ENCODE data around the gene CFL2.
"Not testable (repeated sequence)": the region's sequence is repeated elsewhere in the genome, so short reads cannot be mapped to it uniquely, and the experiment has no call there.

The CFL2 gene

DNA sequence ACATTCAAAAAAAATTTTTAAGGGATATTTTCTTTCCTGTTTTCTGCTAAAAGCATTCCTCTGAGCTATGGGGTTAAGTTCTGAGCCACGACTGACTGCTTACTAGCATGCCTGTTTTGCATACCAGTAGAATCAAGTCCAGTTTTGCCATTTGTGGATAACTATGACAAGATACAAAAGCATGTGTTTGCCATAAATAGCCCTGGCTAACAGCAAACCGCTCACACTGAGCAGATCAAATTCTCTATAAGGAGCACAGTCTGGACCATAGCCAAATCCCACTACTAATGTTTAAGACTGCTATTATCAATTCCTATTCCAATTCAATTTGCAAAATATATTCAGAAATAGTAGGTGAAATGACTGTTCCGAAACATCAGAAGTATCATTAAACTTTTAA is 3.2 kb downstream of the CFL2 start:
- DNase-seq, result no peak

GRCh38 chr14:34710744-34711143 is 3.6 kb downstream of the CFL2 start:
- no peak for DNase-seq

GRCh38 chr14:34710006-34710405 is 4.4 kb downstream of the CFL2 start:
- no peak for DNase-seq

GRCh38 chr14:34707722-34708121 is 6.7 kb downstream of the CFL2 start:
- no peak for DNase-seq

DNA sequence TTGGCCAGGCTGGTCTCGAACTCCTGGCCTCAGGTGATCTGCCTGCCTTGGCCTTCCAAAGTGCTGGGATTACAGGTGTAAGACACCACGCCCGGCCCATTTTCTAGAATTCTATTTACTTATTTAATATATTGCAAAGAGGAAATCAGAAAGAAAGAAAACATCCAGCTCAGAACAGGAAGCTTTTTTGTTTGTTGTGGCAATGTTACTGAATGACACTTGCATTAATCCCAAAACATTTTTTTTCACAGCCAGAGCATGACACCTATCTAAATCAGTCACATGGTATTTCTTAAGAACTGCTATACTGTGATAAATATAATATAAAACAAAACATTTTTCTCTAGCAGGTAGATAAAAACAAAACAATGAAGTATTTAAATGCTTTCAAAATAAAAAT is 12.6 kb downstream of the CFL2 start:
- no peak for DNase-seq

DNA sequence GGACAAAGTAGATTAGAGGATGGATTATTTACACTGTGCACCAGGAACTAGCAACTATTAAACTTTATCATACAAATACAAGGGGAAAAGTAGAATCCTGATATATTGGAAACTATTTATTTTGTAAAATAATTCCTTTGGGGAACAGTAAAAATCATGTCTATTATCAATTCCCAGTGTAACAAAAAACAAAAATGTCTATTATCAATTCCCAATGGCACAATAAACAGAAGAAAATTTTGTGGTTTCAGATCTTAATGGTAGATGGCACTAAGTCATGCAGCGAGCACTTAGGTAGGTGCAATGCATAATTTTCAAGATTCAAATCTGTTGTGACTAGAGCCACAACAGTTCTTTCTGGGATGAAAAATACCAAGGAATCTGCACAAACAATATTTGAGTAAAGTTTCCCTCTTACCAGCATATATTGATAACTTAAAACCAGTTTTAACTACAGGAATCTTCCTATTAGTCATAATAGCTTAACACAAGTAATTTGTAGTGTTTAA is 13.7 kb downstream of the CFL2 start:
- DNase-seq, result no peak

DNA sequence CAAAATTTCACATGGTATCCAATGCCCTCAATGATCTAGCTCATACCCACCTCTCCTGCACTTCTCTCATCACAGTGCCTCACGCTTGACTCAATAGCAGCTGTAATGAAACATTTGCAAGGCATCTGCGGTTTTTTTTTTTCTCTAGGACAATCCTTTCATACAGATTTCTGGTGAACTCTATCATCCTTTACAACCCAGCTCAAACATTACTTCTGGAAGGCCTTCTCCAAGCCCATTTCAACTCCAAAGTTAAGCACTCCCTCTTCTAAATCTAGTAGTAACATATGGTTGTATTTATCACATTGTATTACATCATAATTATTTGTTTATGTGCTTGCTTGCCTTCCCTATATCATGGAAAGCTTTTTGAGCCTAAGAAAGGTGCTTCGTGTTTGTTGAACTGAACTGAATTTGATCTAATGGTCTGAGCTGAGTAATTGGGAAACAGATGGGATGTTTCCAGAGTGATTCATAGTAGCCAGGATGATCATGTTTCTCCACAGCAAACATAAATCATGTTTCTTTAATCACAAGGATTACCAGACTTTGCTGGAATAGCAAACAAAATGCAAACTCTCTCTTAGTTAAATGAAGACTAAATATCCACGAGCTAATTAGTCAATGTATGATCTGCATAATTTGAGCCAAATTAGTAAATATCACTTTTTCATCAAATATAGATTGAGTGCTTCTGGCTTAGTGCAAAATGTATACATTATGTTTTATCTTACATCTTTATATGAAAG is 14.3 kb downstream of the CFL2 start:
- DNase-seq, result no peak

GRCh38 chr14:34694216-34694615 is 20.2 kb downstream of the CFL2 start:
- DNase-seq, result not testable (repeated sequence)

DNA sequence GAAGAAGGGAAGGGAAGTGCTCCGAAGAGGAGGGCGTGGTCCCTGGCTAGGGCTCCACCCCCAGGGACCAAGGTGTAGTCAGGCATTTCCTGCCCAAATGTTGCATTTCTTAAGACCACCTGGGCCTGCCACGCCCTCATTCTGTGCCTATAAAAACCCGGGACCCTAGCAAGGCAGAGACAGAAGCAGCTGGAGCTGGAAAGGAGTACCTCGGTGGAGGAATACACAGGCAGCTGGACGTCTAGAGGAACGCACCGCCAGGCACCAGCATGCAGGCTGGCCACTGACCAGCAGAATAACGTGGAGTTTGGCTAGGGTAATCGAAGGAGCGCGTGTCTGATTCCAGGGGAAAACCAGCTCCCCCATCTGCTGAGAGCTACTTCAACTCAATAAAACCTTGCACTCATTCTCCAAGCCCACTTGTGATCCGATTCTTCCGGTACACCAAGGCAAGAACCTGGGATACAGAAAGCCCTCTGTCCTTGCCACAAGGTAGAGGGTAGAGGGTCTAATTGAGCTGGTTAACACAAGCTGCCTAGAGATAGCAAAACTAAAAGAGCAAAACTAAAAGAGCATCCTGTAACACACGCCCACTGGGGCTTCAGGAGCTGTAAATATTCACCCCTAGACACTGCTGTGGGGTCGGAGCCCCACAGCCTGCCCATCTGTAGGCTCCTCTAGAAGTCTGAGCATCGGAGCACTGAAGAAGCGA is 21.0 kb downstream of the CFL2 start:
- no peak for DNase-seq

DNA sequence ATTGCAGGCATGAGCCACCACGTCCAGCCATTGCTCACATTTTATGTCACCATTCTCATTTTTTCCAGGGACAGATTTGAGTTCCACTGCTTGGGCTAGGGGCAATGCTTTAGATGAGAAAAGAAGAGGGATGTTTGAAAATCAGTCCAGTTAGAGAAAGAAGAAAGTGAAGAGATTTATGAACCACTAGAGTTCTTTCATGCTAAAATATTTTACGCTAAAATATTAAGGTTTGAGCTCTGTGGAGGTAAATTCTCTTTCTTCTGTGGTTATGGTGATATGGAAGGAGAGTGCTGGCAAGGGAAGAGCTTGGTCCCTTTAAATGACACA is 21.5 kb downstream of the CFL2 start:
- no peak for DNase-seq

GRCh38 chr14:34692348-34692747 is 22.0 kb downstream of the CFL2 start:
- DNase-seq, result no peak

- DNase-seq, result no peak
Measured at GRCh38 chr14:34691206-34691605, 23.2 kb downstream of the CFL2 start.

DNA sequence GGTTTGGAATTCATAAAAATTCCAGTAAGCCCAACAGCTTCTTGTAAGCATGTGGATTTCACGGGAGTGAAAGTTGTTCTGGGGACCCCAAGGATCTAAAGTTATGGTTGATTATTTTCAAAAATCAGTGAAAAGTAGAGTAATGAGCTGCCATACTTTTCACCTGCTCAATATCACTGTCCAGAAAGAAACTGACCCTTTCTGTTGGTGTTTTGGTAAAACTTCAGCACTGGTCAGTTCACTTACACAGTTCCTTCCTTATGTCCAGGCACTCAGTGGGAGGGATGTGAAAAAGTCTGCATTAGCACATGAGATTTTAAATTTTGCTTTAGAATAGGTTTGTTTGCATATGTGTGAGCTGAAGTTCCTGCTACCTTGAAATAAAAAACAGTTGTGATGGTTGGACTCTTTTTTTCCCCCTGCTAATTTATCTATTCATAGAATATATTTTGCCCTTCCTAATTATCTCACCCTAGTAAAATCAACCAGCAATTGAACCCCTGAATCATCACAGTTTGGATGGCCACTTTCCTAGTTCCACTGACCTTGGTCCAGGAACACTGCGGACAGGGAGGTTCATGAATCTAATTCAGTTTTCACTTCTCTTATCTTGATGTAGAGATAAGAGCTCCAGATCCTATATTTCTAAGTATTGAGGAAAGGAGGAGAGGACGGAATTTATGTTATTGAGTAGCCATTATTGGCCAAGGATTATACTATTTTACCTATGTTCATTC is 25.8 kb downstream of the CFL2 start:
- no peak for DNase-seq

DNA sequence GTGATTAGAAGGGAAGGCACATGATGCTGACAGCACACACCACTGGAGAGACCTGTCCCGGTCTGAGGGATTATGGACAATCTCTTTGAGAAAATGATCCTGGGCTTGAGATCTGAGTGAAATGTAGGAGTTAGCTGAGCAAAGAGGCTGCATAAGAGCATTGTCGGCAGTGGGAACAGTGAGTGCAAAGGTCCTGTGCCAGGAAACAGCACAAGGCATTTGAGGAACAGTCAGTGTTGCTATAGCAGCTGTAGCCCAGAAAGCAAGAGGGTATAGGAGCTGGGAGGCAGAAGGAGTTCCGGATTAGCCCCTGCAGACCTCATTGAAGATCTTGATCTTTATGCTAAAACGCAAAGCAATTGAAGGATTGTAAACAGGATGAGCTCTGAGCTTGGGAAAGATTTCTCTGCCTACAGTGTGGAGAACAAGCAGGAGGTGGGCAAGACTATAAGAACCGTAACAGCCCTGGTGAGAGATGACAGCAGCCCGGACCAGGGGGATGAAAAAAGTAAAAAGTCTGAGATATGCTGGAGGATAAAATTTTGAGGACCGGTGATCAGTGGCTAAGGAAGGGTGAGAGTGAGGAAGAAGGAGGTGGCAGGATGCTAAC is 28.5 kb downstream of the CFL2 start:
- no peak for DNase-seq

DNA sequence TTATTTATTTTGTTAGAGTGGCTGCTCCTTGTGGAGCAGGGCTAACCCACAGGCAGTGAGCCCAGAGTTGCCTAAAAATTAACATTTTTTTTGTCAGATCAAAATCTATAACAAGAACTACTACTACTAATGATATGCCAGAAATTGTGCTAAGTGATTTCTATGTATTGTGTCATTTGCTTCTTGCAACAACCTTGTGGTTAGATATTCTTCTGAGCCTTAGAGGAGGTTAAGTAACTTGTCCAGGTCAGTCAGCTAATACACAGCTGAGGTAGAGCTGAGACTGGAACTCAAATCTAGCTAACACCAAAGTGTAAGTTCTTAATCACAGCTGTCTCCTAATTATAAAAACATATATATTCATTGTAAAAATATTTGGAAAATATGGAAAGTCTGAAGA is 29.8 kb downstream of the CFL2 start:
- DNase-seq, result no peak

GRCh38 chr14:34682787-34683321 is 31.5 kb downstream of the CFL2 start:
- DNase-seq, result no peak

- no peak for DNase-seq
Measured at GRCh38 chr14:34680806-34681479, 33.5 kb downstream of the CFL2 start.

GRCh38 chr14:34678735-34679134 is 35.7 kb downstream of the CFL2 start:
- DNase-seq, result no peak

DNA sequence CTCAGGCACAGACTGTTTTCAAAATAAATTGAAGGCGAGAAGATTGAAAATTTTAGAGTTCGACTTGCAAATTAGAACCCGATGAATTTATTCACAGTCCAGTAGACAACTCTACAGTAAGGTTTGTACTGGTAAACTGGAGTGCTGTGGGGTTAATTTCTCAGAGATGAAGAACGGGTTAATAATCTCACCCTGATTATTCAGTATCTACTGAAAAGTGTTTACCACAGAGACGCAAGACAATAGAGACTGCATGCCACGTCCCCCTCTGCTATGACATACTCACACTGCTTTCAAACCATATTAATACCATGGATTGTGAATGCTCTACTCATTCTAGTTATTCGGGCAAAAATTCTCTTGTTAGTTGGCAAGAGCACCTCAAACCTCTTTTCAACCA is 36.1 kb downstream of the CFL2 start:
- DNase-seq, result no peak

DNA sequence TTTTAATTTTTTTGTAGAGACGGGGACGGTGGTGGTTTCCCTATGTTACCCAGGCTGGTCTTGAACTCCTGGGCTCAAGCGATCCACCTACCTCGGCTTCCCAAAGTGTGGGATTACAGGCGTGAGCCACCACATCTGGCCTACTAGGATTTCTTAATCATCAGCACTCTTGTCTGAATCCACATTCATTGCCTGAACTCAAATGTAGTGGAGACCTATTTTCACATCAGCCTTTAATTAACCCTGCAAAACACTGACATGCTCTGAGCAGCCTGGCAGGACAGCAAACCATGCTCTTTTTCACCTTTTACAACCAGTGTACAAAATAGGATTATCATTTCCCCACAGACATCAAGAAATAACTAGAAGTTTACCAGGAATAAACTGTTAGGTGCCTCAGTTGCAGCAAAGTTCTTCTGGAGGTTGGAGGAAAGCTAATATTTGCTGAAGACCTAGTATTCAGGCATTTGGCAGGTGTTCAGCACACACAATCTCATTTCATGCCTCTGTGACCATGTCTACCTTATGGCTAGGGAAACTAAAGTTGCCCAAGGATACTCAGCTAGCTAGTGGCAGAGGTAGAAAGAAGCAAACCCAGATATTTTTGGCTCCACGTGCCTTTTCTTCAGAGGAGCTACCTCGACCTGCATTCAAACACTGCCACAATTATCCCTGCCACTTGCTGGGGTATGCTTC is 37.7 kb downstream of the CFL2 start:
- DNase-seq, result no peak

DNA sequence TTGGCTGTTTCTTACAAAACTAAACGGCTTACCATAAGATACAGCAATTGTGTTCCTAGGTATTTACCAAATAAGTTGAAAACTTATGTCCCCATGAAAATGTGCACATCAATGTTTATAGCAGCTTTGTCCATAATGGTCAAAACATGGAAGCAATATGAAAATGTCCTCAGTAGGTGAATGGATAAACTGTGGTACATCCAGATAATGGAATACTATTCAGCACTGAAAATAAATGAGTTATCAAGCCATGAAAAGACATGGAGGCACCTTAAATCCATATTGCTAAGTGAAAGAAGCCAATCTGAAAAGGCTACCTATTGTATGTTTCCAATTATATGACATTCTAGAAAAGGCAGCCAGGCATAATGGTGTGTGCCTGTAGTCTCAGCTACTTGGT is 40.7 kb downstream of the CFL2 start:
- no peak for DNase-seq

- no peak for DNase-seq
Measured at GRCh38 chr14:34671716-34672115, 42.7 kb downstream of the CFL2 start.

All from activated effector memory CD4-positive, alpha-beta T cell treated with anti-CD3 and anti-CD28 coated beads, Interleukin-2, amount 50 U/mL, for 16 hours (primary cell).